IMR-90 (cell line): ENCODE data around the gene KAZN. TPM values are rescaled to one million over a fixed set of nuclear protein-coding genes. Genes with fewer than 3 reads are reported as not detected.

Source experiments
- ATAC-seq: fragments of 200-7000 bp; cut with Tn5 transposase; 2 replicates; pipeline ENCODE4 v1.9.1; 2020; ENCODE audit warnings: low read depth, mild to moderate bottlenecking, moderate library complexity
- BruUV-seq: library from RNA; stranded (reverse); fragments of 400-500 nt; replicated peaks from 2 replicates; lab custom pipeline; 2021; lab: Mats Ljungman, UMichigan
- CTCF ChIA-PET: fragments of 300-600 bp; formaldehyde crosslinking; extraction: SDS; loops from one replicate; lab custom pipeline; 2021; ENCODE audit warnings: antibody characterized with exemption; lab: Yijun Ruan, JAX
- POLR2A ChIA-PET: fragments of 300-600 bp; sonication (Branson Sonifier 250); formaldehyde crosslinking; loops from one replicate; lab custom pipeline; 2022; ENCODE audit warnings: antibody characterized with exemption; ENCODE audit not compliant: unreplicated experiment; lab: Charles Lee
- DNase-seq: peaks from one replicate; pipeline ENCODE4 v3.0.0; 2013
- H2AFZ ChIP-seq: replicated peaks from 2 replicates; pipeline ENCODE3; 2013; ENCODE audit warnings: low read length, mild to moderate bottlenecking; ENCODE audit not compliant: poor library complexity
- H2AK5ac ChIP-seq: 2 replicates; pipeline ENCODE4 v1.6.1; 2013; ENCODE audit warnings: low read depth, low read length, inconsistent platforms
- H2AK9ac ChIP-seq: replicated peaks from 2 replicates; pipeline ENCODE3; 2013; ENCODE audit warnings: mild to moderate bottlenecking, low read depth, low read length, moderate library complexity; ENCODE audit not compliant: poor library complexity
- H2BK120ac ChIP-seq: 2 replicates; pipeline ENCODE4 v1.6.1; 2013; ENCODE audit warnings: low read depth, low read length, inconsistent platforms
- H2BK15ac ChIP-seq: 3 replicates; pipeline ENCODE4 v1.6.1; 2013; ENCODE audit warnings: low read depth, low read length, inconsistent platforms
- H2BK20ac ChIP-seq: 2 replicates; pipeline ENCODE4 v1.6.1; 2013; ENCODE audit warnings: low read depth, mild to moderate bottlenecking, inconsistent platforms, low read length, moderate library complexity
- H2BK5ac ChIP-seq: 2 replicates; pipeline ENCODE4 v1.6.1; 2013; ENCODE audit warnings: mild to moderate bottlenecking, low read depth, low read length, inconsistent platforms; ENCODE audit not compliant: poor library complexity, severe bottlenecking
- H3K14ac ChIP-seq: replicated peaks from 2 replicates; pipeline ENCODE4 v1.6.1; 2013; ENCODE audit warnings: low read depth, low read length, inconsistent platforms
- H3K18ac ChIP-seq: 2 replicates; pipeline ENCODE4 v1.6.1; 2013; ENCODE audit warnings: low read depth, low read length, control low read depth
- H3K23ac ChIP-seq: 2 replicates; pipeline ENCODE4 v1.6.1; 2013; ENCODE audit warnings: low read depth, low read length, inconsistent platforms
- H3K27ac ChIP-seq: 2 replicates; pipeline ENCODE4 v1.5.1; 2013; ENCODE audit warnings: mild to moderate bottlenecking, control low read depth, low read length; ENCODE audit not compliant: insufficient read depth
- H3K27me3 ChIP-seq: 2 replicates; pipeline ENCODE4 v1.6.1; 2013; ENCODE audit warnings: low read length; ENCODE audit not compliant: control insufficient read depth, insufficient read depth
- H3K36me3 ChIP-seq: 2 replicates; pipeline ENCODE4 v1.6.1; 2013; ENCODE audit warnings: low read length, mixed read lengths; ENCODE audit not compliant: control insufficient read depth, insufficient read depth
- H3K4ac ChIP-seq: 2 replicates; pipeline ENCODE4 v1.6.1; 2013; ENCODE audit warnings: low read depth, low read length, inconsistent platforms
- H3K4me1 ChIP-seq: 2 replicates; pipeline ENCODE4 v1.6.1; 2013; ENCODE audit warnings: low read length, mixed read lengths; ENCODE audit not compliant: control insufficient read depth, insufficient read depth
- H3K4me2 ChIP-seq: 2 replicates; pipeline ENCODE4 v1.6.1; 2013; ENCODE audit warnings: low read depth, mild to moderate bottlenecking, control low read depth, low read length, moderate library complexity
- H3K4me3 ChIP-seq: 2 replicates; pipeline ENCODE4 v1.5.1; 2013; ENCODE audit warnings: low read depth, mild to moderate bottlenecking, control low read depth, low read length, moderate library complexity; ENCODE audit not compliant: insufficient read depth
- H3K56ac ChIP-seq: 2 replicates; pipeline ENCODE4 v1.6.1; 2013; ENCODE audit warnings: low read length, inconsistent platforms; ENCODE audit not compliant: insufficient read depth; ENCODE audit errors: extremely low read depth
- H3K79me1 ChIP-seq, 2 experiments: 2 replicates each; pipeline ENCODE4 v1.6.1; 2013; ENCODE audit warnings: low read length in 2 of 2, inconsistent platforms in 1 of 2, low read depth in 1 of 2
- H3K9ac ChIP-seq: 2 replicates; pipeline ENCODE4 v1.6.1; 2013; ENCODE audit warnings: low read depth, low read length, control low read depth
- H3K9me1 ChIP-seq: 2 replicates; pipeline ENCODE4 v1.6.1; 2013; ENCODE audit warnings: low read length, inconsistent platforms; ENCODE audit not compliant: insufficient read depth
- H3K9me3 ChIP-seq: 2 replicates; pipeline ENCODE4 v1.6.1; 2013; ENCODE audit warnings: low read length; ENCODE audit not compliant: control insufficient read depth, insufficient read depth
- H4K20me1 ChIP-seq: 2 replicates; pipeline ENCODE4 v1.6.1; 2013; ENCODE audit warnings: low read length, inconsistent platforms; ENCODE audit not compliant: insufficient read depth
- H4K5ac ChIP-seq: 2 replicates; pipeline ENCODE4 v1.6.1; 2013; ENCODE audit warnings: mild to moderate bottlenecking, low read depth, low read length, control low read depth
- H4K8ac ChIP-seq, 2 experiments: 2 replicates each; pipeline ENCODE4 v1.6.1; 2013; ENCODE audit warnings: low read depth in 2 of 2, low read length in 2 of 2, control low read depth in 1 of 2, inconsistent platforms in 1 of 2
- H4K91ac ChIP-seq: 2 replicates; pipeline ENCODE4 v1.6.1; 2013; ENCODE audit warnings: low read depth, low read length, inconsistent platforms; ENCODE audit not compliant: insufficient read depth
- CEBPB ChIP-seq: IDR thresholded peaks from 2 replicates; pipeline ENCODE4 v1.6.1; 2012; ENCODE audit warnings: low read depth, low read length, improper control_type of control experiment
- CHD1 ChIP-seq: IDR thresholded peaks from 2 replicates; pipeline ENCODE4 v1.6.1; 2012; ENCODE audit warnings: low read depth, low read length, improper control_type of control experiment
- FOS ChIP-seq: fragments of 150-350 bp; IDR thresholded peaks from 2 replicates; pipeline ENCODE4 v1.6.1; 2016; ENCODE audit warnings: low read depth, low read length
- RAD21 ChIP-seq: IDR thresholded peaks from 2 replicates; pipeline ENCODE4 v1.6.1; 2012; ENCODE audit warnings: low read length, improper control_type of control experiment
- RFX5 ChIP-seq: IDR thresholded peaks from 2 replicates; pipeline ENCODE4 v1.8.0; 2012; ENCODE audit warnings: low read depth, mild to moderate bottlenecking, low read length, moderate library complexity
- WGBS, 2 experiments: methylation state at CpG; one replicate each; pipeline versions ENCODE4 v1.1.5 to v1.1.7; 2013; ENCODE audit warnings: missing lambda C conversion rate in 2 of 2; ENCODE audit not compliant: insufficient read length in 1 of 2; ENCODE audit errors: extremely low coverage in 2 of 2; 5-methylcytosine and 5-hydroxymethylcytosine counted together
- dilution Hi-C: fragments of 300-500 bp; cut with HindIII; formaldehyde crosslinking; loops from one replicate; pipeline ENCODE4 v1.14.3; 2018; ENCODE audit warnings: low sequenced_read_pairs; ENCODE audit not compliant: unreplicated experiment
- in situ Hi-C: fragments of 300-500 bp; cut with MboI; formaldehyde crosslinking; loops from 3 replicates; pipeline ENCODE4 v1.14.3; 2019; ENCODE audit warnings: low sequenced_read_pairs, inconsistent platforms, mixed read lengths
- intact Hi-C: fragments of 100-400 bp; cut with micrococcal nuclease; formaldehyde crosslinking; loops from 2 replicates; pipeline ENCODE4 v1.10.0; 2022
- polyA plus RNA-seq, 3 experiments: library from polyadenylated mRNA; depleted of rRNA; stranded (reverse); fragments of >200 nt; gene quantifications; 2 replicates each; pipeline ENCODE4 v1.2.3, GENCODE V29; 2012; ENCODE audit warnings: low replicate concordance in 1 of 3
- total RNA-seq: library from RNA; depleted of rRNA; stranded (reverse); fragments of >200 nt; gene quantifications from 2 replicates; pipeline ENCODE4 v1.2.3, GENCODE V29; 2012
- TF ChIP-seq, protein P1 (sequence below): fragments of 150-350 bp; IDR thresholded peaks from 2 replicates; pipeline ENCODE4 v1.6.1; 2017; ENCODE audit warnings: mild to moderate bottlenecking, antibody characterized with exemption, low read length, low read depth

Gene KAZN
- total and polyA plus RNA-seq, 2 of the 4 experiments (the other 2 are of a cell fraction), result 5.2 to 10.5 TPM

DNA sequence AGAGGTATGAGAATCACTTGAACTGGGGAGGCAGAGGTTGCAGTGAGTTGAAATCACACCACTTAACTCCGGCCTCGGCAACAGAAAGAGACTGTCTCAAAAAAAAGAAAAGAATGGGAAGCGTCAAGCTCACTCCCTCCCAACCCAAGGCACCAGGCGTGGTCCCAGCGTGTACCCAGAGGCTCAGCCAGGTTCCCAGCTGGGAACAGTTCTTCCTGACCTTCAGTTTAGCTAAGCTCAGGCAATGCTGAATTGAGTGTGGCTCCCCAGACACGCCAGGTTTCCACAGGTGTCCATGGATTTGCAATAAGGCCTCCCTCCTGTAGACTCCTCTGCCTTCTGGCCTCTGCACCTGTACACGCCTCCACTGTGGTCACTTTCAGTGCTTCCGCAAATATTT is 414.3 kb downstream of the KAZN start:
- Histone ChIP-seq H3K27me3 (no peaks in the 10 kb centered on the region), H3K4me1 (peaks cover 17% of the 10 kb centered on the region), H3K56ac (no peak overlapping the region), H3K27ac (no peak overlapping the region), H3K9me1 (peaks cover 5% of the 10 kb centered on the region; the same call in 1 of the 2 replicates), H4K5ac (no peak overlapping the region), H4K91ac (no peak overlapping the region), H4K20me1 (peaks cover 27% of the 10 kb centered on the region), H3K36me3 (0 out of 2 replicates have a peak, but pooled peaks cover 2% of the 10 kb centered on the region), H3K9ac (no peak overlapping the region), H2BK5ac (no peak overlapping the region), H3K4me3 (no peak overlapping the region), H2BK20ac (no peak overlapping the region), H3K18ac (no peak overlapping the region), H3K79me1 (peaks cover 23 to 43% of the 10 kb centered on the region in 2 experiments), H2BK15ac (no peak overlapping the region), H3K23ac (no peak overlapping the region), H2AK5ac (no peak overlapping the region), H3K4me2 (no peak overlapping the region), H2AFZ (no peak overlapping the region), H2AK9ac (no peak overlapping the region), H4K8ac (no peak overlapping the region), H2BK120ac (no peak overlapping the region), H3K4ac (no peak overlapping the region), H3K14ac (no peak overlapping the region), H3K9me3 (no peaks in the 10 kb centered on the region)
- CTCF ChIA-PET, result interaction anchor here (1.2 kb wide), 1 partner anchor 15 kb away, joined by 3 read pairs; no protein-coding TSS in a partner anchor
- DNase-seq (no peak), ATAC-seq (no peak)
- BruUV-seq, result no TSS peak
- in situ Hi-C loops, result no loop called here
- TF ChIP-seq RFX5 (no peak), CEBPB (no peak), FOS (no peak), CHD1 (no peak), RAD21 (no peak)
- TF ChIP-seq, protein P1, sequence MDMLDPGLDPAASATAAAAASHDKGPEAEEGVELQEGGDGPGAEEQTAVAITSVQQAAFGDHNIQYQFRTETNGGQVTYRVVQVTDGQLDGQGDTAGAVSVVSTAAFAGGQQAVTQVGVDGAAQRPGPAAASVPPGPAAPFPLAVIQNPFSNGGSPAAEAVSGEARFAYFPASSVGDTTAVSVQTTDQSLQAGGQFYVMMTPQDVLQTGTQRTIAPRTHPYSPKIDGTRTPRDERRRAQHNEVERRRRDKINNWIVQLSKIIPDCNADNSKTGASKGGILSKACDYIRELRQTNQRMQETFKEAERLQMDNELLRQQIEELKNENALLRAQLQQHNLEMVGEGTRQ, result no peak
- dilution Hi-C loops, result no loop called here
- intact Hi-C loops, result no loop called here
- 90% methylated on average over 2 of the region's 8 CpGs; no CpG with 5 or more reads in 1 of the 2 experiments for WGBS, 2 experiments
- POLR2A ChIA-PET, result no interaction called here
